Measurements from ENCODE around the gene CEP164.

Gene CEP164

DNA sequence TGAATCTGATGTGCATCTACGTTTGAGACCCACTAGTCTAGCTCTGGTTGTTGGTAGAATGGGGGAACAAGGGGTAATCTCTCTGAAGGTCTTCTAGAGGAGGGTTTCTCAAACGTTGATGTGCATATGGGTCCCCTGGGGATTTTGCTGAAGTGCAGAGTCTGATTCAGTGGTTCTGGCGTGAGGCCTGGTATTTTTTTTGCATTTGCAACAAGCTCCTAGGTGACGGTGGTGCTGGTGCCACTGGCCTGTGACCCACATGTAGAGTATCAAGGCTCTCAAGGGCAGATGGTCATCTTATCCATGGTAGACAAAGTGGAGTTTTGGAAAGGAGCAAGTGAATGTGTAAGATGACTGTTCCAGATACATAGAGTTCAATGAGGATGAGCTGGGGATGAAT lies 97.1 kb downstream of the CEP164 start:
- no peak for DNase-seq

- no peak for DNase-seq
These were observed 98.1 kb downstream of the CEP164 start for GRCh38 chr11:117425679-117426296.

DNA sequence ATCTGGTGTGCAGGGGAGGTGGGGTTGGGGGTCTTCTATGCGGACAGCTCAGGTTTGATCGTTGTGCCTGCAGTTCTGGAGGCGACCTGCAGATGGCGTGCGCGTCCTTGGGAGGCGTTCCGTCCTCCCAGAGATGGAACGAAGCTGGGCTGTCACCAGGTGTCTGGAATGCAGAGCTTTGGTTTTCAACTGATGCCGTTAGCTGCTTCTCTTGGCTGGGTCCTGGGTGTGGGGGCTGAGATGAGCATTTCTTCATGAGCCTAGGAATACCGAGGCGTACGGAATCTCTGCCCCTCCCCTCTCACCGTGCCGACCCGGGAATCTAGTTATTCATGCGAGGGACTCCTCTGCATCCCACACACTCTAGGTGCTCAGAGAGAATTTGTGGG lies 98.6 kb downstream of the CEP164 start:
- DNase-seq, result peak; percentile 68

DNA sequence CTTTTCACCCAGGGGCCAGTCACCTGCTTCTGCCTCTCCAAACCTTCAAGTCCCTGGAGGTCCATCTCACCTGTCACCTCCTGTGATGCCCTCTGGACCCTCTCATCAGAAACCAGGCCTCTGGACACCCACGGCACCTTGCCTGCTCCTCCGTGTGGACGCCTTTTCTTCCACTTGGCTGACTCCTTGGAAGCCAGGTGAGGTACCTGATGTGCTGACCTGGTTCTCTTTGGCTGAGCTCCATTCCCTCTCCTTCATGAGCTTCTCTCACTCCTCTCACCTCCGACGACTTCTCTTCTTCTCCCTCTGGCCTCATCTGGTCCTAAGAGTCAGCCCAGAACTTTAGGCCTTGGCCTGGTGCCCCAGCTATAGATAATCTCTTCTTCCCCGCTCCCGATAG lies 99.3 kb downstream of the CEP164 start:
- DNase-seq, result no peak

GRCh38 chr11:117427356-117427874 lies 99.8 kb downstream of the CEP164 start:
- no peak for DNase-seq

- DNase-seq, result no peak
These were observed 100.7 kb downstream of the CEP164 start for GRCh38 chr11:117428186-117428855.

DNA sequence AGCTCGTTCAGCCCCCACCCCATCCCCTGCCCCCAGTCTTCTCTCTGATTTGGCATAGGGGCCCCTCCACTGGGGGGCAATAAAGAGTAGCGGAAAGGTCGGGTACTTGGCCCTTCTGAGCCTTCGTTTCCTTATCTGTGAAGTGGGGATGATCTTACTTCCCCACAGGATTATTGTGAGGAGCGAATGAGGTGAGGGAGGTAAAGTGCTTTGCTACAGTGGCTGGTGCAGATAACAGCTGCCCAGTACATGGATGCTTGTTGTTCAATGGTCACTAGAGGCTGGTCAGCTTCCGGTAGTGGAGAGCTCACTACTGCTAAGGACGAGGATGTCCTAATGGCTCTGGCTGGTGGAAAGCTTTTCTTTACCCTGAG lies 101.2 kb downstream of the CEP164 start:
- DNase-seq, result no peak

DNA sequence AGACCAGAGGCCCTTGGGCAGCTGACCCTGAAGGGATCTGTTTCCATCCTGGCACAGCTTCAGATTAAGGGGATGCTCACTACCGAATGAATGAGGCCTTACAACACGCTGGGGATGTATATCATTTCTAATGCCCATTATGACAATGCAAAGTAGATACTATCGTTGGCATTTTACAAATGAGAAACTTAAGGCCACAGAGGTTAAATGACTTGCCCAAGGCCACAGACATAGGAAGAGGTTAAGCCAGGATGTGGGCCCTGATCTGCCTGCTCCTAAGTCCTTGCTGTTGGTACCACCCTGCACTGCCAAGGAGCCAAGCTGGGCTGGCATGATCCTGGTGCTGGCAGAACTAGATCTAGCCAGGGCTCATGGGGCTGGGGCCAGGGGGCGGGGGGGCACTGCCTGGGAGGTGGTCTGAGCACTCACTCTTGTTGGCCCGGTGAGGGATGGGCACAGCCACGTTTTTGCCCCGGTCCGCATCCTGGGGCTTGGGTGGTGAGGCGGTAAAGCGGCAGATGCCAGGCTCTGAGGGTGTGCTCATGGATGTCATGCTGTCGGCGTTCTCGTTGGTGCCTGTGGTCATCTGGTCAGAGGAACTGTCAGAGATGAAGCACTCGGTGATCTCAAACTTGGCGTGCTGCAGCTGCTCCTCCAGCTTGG lies 102.8 kb downstream of the CEP164 start:
- DNase-seq, result no peak

DNA sequence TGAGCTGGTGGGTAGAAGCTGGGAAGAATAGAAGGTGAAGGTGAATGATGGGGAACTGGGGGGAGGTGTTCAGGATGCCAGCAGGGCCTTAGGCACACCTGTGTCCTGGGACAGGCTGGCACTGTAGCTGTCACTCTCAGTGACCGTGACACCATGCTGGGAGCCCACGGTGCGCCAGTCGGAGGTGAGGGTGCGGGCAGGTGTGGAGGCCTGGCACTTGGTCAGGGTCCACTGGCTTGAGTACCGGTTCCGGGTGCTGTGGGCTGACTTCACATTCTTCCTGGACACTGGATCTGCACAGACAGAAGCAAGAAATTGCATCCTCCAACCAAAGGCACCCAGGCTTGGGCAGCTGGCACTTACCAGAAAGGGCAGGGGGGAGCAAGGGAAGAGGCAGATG lies 103.8 kb downstream of the CEP164 start:
- no peak for DNase-seq

GRCh38 chr11:117433717-117434116 lies 106.1 kb downstream of the CEP164 start:
- no peak for DNase-seq

- DNase-seq, result no peak
These were observed 106.8 kb downstream of the CEP164 start for GRCh38 chr11:117434481-117434880.

DNA sequence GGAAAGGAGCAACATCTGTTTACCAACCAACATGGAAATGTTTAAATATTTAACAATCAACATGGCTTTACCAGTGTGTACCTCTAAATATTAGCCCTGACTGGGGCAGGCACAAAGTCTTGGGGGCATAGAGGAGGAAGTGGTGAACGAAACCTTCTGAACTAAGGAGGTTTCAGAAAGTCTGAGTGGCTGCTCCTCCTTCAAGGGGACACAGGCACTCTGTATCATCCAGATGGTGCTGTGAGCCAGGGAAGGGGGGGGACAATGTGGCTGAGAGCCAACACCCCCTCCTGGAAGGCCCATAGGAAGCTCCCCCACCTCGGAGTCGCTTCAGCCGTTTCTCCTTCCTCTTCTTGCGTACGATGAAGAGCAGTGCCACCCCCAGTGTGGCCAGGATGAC lies 107.7 kb downstream of the CEP164 start:
- DNase-seq, result no peak

DNA sequence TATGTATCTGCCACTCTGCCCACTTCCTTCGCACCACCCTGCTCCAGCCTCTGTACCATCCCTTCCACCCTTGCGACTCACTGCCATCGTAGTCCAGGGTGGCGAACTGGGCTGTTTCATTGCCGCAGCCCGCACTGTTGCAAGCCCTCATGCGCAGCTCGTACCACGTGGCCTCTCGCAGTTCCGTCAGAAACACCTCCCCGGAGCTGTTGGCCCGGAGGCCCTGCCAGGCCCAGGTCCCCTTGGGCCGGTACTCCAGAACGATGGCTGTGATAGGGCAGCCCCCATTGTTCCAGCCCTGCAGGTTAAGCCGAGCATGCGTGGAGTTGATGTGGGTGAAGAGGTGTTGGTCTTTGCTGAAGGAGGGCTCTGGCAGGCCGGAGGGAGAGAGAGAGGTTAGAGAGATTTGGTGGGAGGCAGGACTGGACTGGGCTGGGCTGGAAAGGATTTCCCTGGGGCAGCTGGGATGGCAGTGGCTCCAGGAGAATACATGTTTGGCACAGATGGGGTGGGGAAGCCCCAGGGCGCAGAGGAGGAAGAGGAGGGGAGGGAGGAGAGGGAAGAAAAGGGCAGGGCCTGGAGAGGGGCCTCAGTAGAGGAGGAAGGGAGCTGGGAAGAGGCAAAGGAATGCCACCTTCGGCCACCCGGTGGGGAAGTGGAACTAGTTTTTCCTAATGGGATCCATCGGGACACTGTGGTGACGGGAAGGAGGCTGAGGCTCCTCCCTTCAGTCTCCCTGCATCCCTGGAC lies 109.6 kb downstream of the CEP164 start:
- no peak for DNase-seq

DNA sequence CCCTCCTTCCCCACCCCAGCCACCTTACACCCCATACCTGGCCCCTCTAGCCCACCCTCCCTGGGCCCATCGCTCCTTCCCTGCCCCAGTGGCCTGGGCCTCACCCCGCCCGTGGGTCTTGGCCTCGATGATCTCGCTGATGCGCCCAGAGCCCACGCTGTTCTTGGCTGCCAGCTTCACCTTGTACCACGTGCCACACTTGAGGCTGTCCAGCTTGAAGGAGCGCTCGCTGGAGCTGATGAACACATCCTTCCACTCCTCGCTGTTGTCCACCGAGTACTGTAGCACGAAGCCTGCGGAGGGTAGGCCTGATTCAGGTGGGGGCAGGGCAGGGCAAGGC lies 110.1 kb downstream of the CEP164 start:
- DNase-seq, result no peak

DNA sequence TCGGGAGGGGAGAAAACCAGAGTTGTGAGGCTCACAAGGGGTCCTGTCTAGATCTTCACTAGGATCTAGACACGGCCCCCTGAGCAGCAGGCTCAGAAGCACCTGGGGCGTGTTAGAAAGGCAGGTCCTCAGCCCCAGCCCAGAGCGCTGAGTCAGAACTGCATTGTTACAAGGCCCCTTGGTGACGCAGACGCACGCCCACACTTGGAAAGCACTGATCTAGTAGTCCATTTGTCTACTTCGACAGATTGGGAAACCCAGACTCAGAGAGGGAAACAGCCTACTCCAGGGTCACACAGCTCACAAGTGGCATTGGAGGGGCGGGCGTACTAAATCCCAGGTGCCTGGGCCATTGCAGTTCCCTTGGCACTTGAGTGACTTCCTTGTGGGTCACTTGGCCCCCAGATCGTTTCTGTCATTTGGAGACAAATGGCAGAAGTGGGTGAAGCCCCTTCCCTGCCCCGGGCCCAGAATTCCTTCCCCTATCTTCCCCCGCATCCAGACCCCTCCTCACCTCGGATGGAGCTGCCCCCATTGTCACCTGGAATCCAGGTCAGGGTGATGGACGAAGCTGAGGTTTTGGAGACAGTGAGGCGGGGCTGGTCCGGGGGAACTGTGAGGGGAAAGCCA lies 110.8 kb downstream of the CEP164 start:
- no peak for DNase-seq

GRCh38 chr11:117439256-117439655 lies 111.6 kb downstream of the CEP164 start:
- DNase-seq, result no peak

DNA sequence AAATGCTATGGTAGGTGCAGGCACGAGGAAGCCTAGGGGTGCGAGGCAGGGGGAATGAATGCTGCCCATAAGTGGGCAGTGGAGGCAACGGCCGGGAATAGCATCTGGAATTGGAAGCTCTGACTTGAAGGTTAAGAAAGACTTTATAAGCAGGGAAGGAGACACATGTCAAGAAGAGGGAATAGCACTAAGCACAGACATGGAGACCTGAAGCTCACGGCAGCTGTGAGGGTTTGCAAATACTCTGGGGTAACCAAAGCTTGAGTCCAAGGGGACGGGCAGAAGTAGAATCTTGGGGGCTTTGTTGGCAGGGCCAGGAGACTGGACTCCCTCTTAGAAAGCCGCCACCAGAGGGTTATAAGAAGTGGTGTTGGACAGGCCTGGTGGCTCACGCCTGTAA lies 112.6 kb downstream of the CEP164 start:
- DNase-seq, result no peak

GRCh38 chr11:117441146-117441975 lies 113.7 kb downstream of the CEP164 start:
- no peak for DNase-seq

- DNase-seq, result no peak
These were observed 114.6 kb downstream of the CEP164 start for GRCh38 chr11:117442049-117442868.

GRCh38 chr11:117442869-117443239 lies 115.2 kb downstream of the CEP164 start:
- DNase-seq, result no peak
